Measurements from ENCODE around the gene RECK.

Gene RECK

DNA sequence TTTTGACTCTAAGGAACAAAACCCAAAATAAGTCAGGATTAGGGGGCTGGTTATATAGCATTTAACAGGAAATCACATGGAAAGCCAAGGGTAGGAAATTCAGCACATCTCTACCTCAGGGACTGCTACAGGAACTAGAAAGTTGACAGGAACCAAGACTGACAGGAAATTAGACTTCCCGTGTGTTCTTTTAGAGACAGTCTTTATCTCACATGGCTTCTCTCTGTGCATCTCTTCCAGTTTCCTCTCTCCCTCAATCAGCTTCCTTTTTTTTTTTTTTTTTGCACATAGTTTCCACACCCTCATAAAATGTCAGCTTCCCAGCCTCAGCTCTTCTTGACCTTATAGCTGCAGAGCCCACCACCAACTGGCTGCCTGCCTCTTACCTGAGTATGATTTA is 4.8 kb downstream of the RECK start:
- DNase-seq (ENCODE audit: low read depth) = no peak
- no peak overlapping the region for H3K4me3 ChIP-seq (ENCODE audit: low read depth, low read length)
- TF ChIP-seq, protein P1, sequence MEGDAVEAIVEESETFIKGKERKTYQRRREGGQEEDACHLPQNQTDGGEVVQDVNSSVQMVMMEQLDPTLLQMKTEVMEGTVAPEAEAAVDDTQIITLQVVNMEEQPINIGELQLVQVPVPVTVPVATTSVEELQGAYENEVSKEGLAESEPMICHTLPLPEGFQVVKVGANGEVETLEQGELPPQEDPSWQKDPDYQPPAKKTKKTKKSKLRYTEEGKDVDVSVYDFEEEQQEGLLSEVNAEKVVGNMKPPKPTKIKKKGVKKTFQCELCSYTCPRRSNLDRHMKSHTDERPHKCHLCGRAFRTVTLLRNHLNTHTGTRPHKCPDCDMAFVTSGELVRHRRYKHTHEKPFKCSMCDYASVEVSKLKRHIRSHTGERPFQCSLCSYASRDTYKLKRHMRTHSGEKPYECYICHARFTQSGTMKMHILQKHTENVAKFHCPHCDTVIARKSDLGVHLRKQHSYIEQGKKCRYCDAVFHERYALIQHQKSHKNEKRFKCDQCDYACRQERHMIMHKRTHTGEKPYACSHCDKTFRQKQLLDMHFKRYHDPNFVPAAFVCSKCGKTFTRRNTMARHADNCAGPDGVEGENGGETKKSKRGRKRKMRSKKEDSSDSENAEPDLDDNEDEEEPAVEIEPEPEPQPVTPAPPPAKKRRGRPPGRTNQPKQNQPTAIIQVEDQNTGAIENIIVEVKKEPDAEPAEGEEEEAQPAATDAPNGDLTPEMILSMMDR (IDR thresholded peaks at IDR 0.05; ENCODE audit: insufficient read depth, low read depth, low read length, missing control alignments) = no peak

DNA sequence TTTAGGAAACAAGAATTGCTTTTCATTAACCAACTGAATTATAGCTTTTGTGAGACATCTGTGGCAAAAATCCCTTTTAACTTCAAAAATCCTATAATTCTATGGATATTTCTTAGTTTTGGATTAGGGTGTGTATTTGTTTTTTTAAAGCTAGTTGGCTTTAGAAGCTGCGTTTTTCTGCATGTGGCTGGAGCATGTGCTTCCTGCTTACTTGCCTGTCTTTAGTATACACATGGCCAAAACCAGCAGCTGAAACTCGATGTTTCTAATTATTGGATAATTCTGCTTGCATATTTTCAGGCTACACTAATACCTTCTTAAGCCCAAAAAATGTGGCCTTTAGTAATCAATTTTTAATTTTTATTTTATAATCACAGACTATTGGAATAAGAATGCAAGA is 8.9 kb downstream of the RECK start:
- no peak for DNase-seq (ENCODE audit: low read depth)
- TF ChIP-seq, protein P1 (IDR thresholded peaks at IDR 0.05; ENCODE audit: insufficient read depth, low read depth, low read length, missing control alignments) = no peak

DNA sequence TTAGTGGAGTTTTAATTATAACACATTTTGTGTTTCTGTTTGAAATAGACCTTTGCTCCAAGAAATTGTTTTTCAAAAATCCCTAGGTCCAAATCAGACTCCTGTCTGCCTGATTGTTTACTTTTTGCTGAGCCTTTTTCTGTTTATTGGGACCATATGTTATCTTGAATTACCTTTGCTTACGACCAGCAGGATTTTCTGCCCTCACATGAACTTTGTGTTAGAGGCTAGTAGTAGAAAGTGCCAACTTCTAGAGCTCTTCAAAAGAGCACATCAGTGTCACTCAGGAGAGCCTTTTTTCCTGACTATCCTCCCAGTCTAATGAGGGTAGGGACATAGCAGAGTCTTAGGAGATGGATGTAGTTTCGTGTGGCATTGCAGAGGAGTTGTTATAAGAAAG is 10.2 kb downstream of the RECK start:
- no peak overlapping the region for H3K4me3 ChIP-seq (ENCODE audit: low read depth, low read length)
- no peak for DNase-seq (ENCODE audit: low read depth)
- TF ChIP-seq, protein P1 (IDR thresholded peaks at IDR 0.05; ENCODE audit: insufficient read depth, low read depth, low read length, missing control alignments) = no peak

More for the DNA sequence above, 8.9 kb downstream of the RECK start:
- H3K4me3 ChIP-seq (ENCODE audit: low read depth, low read length) = no peak overlapping the region

DNA sequence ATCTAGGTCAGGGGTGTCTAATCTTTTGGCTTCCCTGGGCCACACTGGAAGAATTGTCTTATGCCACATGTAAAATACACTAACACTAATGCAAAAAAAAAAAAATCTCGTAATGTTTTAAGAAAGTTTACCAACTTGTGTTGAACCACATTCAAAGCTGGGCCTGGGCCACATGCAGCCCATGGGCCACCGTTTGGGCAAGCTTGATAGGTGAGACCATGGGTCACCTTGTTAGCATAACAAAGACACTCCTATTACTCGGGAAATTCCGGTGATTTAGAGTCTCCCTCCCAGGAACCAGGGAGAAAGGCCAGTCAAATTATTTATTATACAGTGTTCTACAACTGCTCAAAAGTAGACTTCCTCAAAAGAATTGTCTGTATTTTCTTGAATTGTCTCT is 12.7 kb downstream of the RECK start:
- no peak overlapping the region for H3K4me3 ChIP-seq (ENCODE audit: low read depth, low read length)
- TF ChIP-seq, protein P1 (IDR thresholded peaks at IDR 0.05; ENCODE audit: insufficient read depth, low read depth, low read length, missing control alignments) = no peak
- DNase-seq (ENCODE audit: low read depth) = no peak

DNA sequence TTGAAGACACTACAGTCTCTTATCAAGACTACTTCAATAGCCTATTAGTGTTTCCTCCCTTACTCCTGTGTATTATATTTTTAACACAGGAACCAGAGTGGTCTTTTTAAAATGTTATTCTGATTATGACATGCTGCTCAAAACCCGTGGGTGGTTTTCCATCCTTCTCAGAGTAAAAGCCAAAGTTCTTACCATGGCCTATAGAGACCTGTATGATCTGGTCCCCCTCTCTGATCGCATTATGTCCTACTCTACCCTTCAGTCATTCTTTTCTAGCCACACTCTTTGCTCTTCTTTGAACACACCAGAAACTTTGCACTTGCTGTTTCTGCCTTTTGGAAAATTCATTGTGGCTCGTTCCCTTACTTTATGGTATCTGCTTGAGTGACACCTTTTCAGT is 13.8 kb downstream of the RECK start:
- no peak for DNase-seq (ENCODE audit: low read depth)
- TF ChIP-seq, protein P1 (IDR thresholded peaks at IDR 0.05; ENCODE audit: insufficient read depth, low read depth, low read length, missing control alignments) = no peak
- H3K4me3 ChIP-seq (ENCODE audit: low read depth, low read length) = no peak overlapping the region

DNA sequence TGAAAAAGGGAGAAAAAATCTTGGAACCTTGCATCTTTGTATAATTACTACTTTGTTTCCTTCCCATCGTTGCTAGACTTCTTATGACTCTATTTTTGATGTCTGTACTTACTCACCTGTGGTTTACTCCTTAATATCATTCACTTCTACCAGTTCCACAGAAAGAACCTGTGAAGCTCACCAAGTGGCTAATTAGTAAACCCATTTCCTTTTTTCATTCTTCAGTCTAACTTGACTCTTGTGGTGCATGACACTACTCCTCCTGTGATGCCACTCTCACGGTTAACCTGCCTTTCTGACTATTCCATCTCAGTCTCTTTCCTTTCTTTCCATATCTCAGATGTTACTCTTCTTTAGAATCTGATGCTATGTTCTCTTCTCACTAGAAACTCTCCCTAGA is 14.6 kb downstream of the RECK start:
- TF ChIP-seq, protein P1 (IDR thresholded peaks at IDR 0.05; ENCODE audit: insufficient read depth, low read depth, low read length, missing control alignments) = no peak
- DNase-seq (ENCODE audit: low read depth) = no peak
- H3K4me3 ChIP-seq (ENCODE audit: low read depth, low read length) = no peak overlapping the region

DNA sequence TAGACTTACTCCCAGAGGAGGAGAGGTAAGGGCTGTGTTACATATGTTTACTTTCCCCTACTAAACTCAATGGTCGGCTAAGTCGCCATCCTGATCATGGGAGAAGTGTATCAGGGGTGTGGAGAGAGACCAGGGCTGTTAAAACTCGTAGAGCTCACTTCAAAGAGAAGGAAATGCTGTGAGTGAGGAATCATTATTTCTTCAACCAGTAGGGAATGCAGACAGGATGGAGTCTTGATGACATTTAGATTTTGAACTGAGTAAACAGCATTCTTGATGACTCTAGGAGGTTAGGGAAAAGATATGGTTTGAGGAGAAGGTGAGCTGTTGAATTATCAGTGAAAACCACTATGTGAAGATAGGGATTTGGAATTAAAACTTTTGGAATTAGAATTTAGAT is 17.3 kb downstream of the RECK start:
- no peak overlapping the region for H3K4me3 ChIP-seq (ENCODE audit: low read depth, low read length)
- DNase-seq (ENCODE audit: low read depth) = no peak
- TF ChIP-seq, protein P1 (IDR thresholded peaks at IDR 0.05; ENCODE audit: insufficient read depth, low read depth, low read length, missing control alignments) = no peak
